Superior temporal gyrus (tissue), 1 donor: ENCODE results near the gene FAM241A.
A peak's percentile ranks its signal among the peaks of the same experiment; 100 is the strongest.

Experiments
- DNase-seq: peaks from one replicate; pipeline ENCODE4 v3.0.0-alpha.2; 2016; ENCODE audit errors: extremely low spot score

The FAM241A gene

DNA sequence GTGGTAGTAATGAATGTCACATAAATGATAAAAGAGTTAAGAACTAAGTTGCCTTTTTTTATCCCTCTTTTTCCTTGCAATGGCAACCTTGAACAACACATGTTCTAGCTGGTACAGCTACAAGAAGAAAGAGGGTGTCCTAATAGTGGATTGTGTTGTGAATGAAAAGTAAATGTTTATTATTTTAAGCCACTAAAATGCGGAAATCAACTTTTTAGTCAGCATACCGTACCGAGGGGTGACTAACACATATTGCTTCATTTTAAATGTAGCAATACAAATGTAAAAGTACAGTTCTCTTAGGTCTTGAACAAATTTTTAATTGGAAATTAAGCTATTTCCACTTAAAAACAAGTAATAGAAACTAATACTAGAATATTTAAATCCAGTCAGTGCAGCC, 68.6 kb downstream of the FAM241A start:
- DNase-seq = no peak

- DNase-seq = peak; percentile 45
Observed at GRCh38 chr4:112214390-112215264, 69.4 kb downstream of the FAM241A start.

GRCh38 chr4:112219826-112220366, 74.6 kb downstream of the FAM241A start:
- no peak for DNase-seq

DNA sequence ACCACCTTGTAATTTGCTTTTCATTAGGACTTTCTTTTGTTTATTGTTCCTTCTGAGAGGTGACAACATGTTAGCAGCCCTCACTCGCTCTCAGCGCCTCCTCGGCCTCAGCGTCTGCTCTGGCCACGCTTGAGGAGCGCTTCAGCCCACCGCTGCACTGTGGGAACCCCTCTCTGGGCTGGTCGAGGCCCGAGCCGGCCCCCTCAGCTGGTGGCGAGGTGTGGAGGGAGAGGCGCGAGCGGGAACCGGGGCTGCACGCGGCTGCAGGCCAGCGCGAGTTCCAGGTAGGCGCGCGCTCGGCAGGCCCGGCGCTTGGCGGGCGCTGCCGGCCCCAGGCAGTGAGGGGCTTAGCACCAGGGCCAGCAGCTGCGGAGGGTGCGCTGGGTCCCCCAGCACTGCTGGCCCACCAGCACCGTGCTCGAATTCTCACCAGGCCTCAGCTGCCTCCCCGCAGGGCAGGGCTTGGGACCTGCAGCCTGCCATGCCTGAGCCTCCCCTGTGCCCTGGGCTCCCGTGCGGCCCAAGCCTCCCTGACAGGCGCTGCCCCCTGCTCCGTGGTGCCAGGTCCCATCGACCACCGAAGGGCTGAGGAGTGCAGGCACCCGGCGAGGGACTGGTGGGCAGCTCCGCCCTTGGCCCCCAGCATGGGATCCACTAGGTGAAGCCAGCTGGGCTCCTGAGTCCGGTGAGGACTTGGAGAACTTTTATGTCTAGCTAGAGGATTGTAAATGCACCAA, 77.1 kb downstream of the FAM241A start:
- no peak for DNase-seq

DNA sequence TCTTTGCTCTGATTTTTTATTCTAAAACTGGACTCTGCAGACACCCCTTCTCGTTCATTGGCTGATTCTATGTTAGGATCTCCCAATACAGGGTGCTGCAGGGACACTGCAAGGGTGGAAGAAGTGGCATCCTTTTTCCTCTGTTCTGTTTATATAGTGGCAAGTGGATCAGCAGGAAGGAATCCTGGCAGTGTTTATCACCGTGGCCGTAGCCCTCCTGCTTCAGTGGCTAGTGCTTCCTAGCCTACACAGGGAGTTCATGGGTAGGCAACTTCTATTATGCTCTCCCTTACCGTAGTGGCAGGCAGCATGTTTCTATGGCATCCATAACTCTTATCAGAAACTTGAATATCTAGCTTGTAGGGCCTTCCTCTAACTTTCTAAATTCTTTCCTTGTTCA, 79.9 kb downstream of the FAM241A start:
- DNase-seq = no peak

DNA sequence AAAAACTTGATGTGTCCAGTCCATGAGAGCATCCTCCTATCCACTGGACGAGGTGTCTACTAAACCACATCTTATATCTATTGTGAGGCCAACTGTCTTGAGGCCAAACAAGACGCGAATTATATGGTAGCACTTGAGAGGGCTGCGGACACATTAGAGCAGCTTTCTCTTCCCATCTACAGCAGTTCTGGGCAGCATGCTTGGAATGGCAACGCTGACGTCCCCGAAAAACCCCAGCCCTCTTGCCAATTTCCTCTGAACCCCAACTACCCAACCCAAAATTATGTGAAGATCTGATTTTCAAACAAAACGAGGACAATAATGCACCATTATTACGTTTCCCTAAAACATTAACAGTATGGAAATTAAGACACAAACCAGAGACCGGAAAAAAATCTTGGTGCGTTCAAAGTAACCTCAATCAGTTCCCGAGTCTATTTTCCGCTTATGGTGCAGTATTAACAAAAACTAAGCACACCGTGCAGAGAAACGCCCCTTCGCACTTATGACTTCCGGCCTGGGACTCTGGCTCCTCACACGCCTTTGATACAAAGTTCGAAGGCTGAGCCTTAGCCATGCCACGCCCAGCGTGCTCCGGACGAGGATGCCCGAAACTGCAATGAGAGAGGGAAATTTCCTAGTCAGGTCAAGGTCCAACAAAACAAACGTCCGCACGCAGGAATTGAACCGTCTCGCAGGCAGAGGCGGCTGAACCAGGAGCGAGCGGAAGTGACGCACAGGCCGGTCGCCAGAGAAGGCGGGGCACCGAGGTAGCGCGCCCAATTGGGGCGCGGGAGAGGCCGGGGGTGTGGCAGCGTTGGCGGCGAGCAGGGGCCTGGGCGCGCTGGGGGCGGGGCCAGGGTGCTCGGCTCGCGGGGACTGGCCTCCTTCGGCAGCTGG, 85.9 kb downstream of the FAM241A start:
- DNase-seq = peak; percentile 98

DNA sequence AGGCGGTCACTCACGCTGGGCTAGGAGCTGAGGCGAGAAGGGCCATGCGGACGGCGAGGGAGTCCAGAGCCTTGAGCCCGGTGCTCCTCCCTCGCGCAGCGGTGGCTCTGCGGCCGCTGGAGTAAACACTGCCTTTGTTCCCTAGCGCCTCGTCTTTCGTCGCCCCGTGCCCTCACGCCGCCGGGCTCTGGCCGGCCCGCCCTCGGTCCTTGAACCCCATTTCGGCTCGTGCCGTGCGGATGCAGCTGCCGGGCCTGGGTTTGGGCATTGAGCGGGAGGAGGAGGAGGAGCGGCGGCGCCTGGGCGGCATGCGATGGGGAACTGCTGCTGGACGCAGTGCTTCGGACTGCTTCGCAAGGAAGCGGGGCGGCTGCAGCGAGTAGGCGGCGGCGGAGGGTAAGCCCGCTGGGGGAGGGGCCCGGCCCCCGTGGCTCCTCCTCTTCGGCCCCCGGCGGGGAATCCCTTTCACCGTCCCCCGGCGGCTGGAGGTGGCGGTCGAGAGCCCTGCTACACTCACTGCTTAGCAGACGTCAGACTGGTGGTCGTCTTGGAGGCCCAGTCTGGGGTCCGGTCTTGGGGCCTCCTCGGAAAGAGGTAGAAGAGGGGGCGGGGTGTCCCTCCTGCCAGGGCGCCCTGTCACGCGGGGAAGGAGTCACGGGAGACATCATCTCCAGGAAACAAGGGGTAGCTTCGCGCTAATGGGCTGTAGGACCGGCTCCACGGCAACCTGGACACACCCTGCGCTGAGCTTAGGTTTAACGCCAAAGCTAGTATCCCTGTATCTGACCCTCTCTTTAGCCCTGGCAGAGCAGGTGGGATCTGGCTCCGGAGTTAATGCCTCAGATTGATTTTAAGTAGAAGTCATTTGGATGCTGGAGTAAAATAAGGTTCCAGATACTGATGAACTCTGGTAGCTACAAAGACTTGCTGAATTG, 86.8 kb downstream of the FAM241A start, which contains the start of gene AP1AR:
Gene AP1AR, plus strand, starts transcription at position 9 of the 935 bp plus-strand sequence. Its CDS starts 305 bp downstream, at position 314.
- DNase-seq = peak; percentile 70

GRCh38 chr4:112234952-112235609, 89.8 kb downstream of the FAM241A start:
- peak; percentile 94 for DNase-seq

- no peak for DNase-seq
Observed at GRCh38 chr4:112236040-112236439, 90.8 kb downstream of the FAM241A start.

DNA sequence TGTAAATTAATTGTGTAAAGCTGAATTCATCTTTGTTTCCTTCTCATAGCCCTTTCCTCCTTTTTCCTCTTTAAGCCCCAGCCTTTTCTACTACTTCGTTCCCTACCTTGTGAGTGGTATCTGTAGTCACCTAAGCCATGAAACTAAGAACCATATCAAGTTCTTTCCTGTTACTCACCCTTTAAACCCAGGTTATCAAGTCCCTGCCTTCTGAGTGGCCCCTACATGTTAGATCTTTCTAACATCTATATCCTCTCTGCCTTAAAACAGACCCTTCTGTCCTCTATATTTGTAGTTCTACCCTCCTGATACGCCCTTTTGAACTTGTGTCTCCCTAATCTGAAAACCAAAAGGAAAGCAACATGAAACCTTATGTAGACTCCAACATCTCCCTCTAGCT, 93.6 kb downstream of the FAM241A start:
- DNase-seq = no peak
